K562 (cell line): ENCODE results near the gene PRDM1. TPM values are rescaled to one million over a fixed set of nuclear protein-coding genes. Genes with fewer than 3 reads are reported as not detected.
A peak's percentile ranks its signal among the peaks of the same experiment; 100 is the strongest.

ENCODE experiments used
- ATAC-seq: fragments of 200-7000 bp; cut with Tn5 transposase; 3 replicates; pipeline ENCODE4 v1.9.1; 2020; ENCODE audit warnings: moderate library complexity
- BruUV-seq: library from RNA; stranded (reverse); fragments of 400-500 nt; replicated peaks from 2 replicates; lab custom pipeline; 2021; lab: Mats Ljungman, UMichigan
- CTCF ChIA-PET: fragments of 300-600 bp; formaldehyde crosslinking; extraction: SDS; loops from one replicate; lab custom pipeline; 2021; ENCODE audit warnings: low intra/inter-chr PET ratio; lab: Yijun Ruan, JAX
- POLR2A ChIA-PET: fragments of 300-600, 350-650 bp; sonication (Branson Sonifier 250); formaldehyde crosslinking; extraction: SDS; loops from one replicate; lab custom pipeline; 2021; ENCODE audit warnings: antibody characterized with exemption, inconsistent platforms; lab: Yijun Ruan, JAX
- DNase-seq, 4 experiments: peaks; one replicate each; pipeline versions ENCODE4 v3.0.0 to v3.0.0-alpha.2; 2011 to 2018; ENCODE audit warnings: low spot score in 3 of 4, mixed read lengths in 3 of 4; ENCODE audit errors: extremely low read depth in 1 of 4
- FAIRE-seq: peaks from 2 replicates; lab custom pipeline; 2011; peaks lifted over from hg19 to GRCh38; lab: Jason Lieb, UNC
- H2AFZ ChIP-seq: 2 replicates; pipeline ENCODE4 v1.6.0; 2011; ENCODE audit warnings: low read depth, low read length, control low read depth, inconsistent platforms
- H3K27ac ChIP-seq: fragments of 200-600 bp; 3 replicates; pipeline ENCODE4 v1.8.0; 2011; ENCODE audit warnings: low read depth, mild to moderate bottlenecking, control low read depth, inconsistent platforms, low read length, moderate library complexity, mixed read lengths; ENCODE audit errors: extremely low read depth
- H3K27me3 ChIP-seq, 2 experiments: fragments of 300-600 bp in 1 of 2; 2 replicates in 1 of 2; 3 replicates in 1 of 2; pipeline versions ENCODE4 v1.6.0 to v1.8.0; 2011; ENCODE audit warnings: inconsistent platforms in 2 of 2, low read length in 2 of 2, mild to moderate bottlenecking in 1 of 2, mixed read lengths in 1 of 2, moderate library complexity in 1 of 2; ENCODE audit not compliant: control insufficient read depth in 2 of 2, insufficient read depth in 2 of 2
- H3K36me3 ChIP-seq: fragments of 300-600 bp; 3 replicates; pipeline ENCODE4 v1.8.0; 2011; ENCODE audit warnings: mild to moderate bottlenecking, low read length, inconsistent platforms; ENCODE audit not compliant: control insufficient read depth, insufficient read depth
- H3K4me1 ChIP-seq, 2 experiments: fragments of 200-600 bp in 1 of 2; replicated peaks in 1 of 2; 2 replicates in 1 of 2; 3 replicates in 1 of 2; pipeline versions ENCODE4 v1.5.1 to v1.8.0; 2011; ENCODE audit warnings: inconsistent platforms in 2 of 2, low read length in 2 of 2, mild to moderate bottlenecking in 1 of 2, mixed read lengths in 1 of 2, moderate library complexity in 1 of 2; ENCODE audit not compliant: control insufficient read depth in 2 of 2, insufficient read depth in 2 of 2
- H3K4me2 ChIP-seq: 2 replicates; pipeline ENCODE4 v1.6.1; 2011; ENCODE audit warnings: low read length, control low read depth, inconsistent platforms, mixed read lengths; ENCODE audit not compliant: insufficient read depth
- H3K4me3 ChIP-seq: fragments of 200-600 bp; sonication (generic), shearing (Covaris generic); 2 replicates; pipeline ENCODE4 v1.5.1; 2016; ENCODE audit warnings: control low read depth, inconsistent platforms
- H3K79me2 ChIP-seq: fragments of 200-600 bp; 3 replicates; pipeline ENCODE4 v1.8.0; 2011; ENCODE audit warnings: low read length, inconsistent platforms; ENCODE audit not compliant: control insufficient read depth, insufficient read depth
- H3K9ac ChIP-seq, 2 experiments: 2 replicates each; pipeline versions ENCODE4 v1.6.0 to v1.6.1; 2011; ENCODE audit warnings: low read depth in 2 of 2, low read length in 2 of 2, control low read depth in 1 of 2, inconsistent platforms in 1 of 2, mild to moderate bottlenecking in 1 of 2, mixed read lengths in 1 of 2; ENCODE audit not compliant: insufficient read depth in 1 of 2
- H3K9me1 ChIP-seq: one replicate; pipeline ENCODE4 v1.6.0; 2011; ENCODE audit warnings: inconsistent platforms, mild to moderate bottlenecking, low read length, moderate library complexity; ENCODE audit not compliant: control insufficient read depth, insufficient read depth
- H3K9me3 ChIP-seq: replicated peaks from 2 replicates; pipeline ENCODE4 v1.5.1; 2011; ENCODE audit warnings: low read depth, low read length, inconsistent platforms; ENCODE audit not compliant: control insufficient read depth, insufficient read depth
- H4K20me1 ChIP-seq: replicated peaks from 2 replicates; pipeline ENCODE4 v1.6.1; 2011; ENCODE audit warnings: low read length, inconsistent platforms, mixed read lengths; ENCODE audit not compliant: control insufficient read depth, insufficient read depth
- CEBPB ChIP-seq: fragments of 450-650 bp; IDR thresholded peaks from 2 replicates; pipeline ENCODE4 v1.6.1; 2016; ENCODE audit warnings: missing genetic modification characterization, missing compliant biosample characterization
- CEBPG ChIP-seq, 3 experiments: fragments of 200-800 bp in 1 of 3; sonication (Bioruptor generic) in 1 of 3; sonication (generic) in 1 of 3; formaldehyde crosslinking in 1 of 3; IDR thresholded peaks in 2 of 3; conservative IDR thresholded peaks in 1 of 3; 2 replicates each; pipeline versions ENCODE4 v1.6.1 to v1.8.0; 2016 to 2022; ENCODE audit warnings: missing compliant biosample characterization in 2 of 3, missing genetic modification characterization in 2 of 3, mild to moderate bottlenecking in 1 of 3, missing genetic modification reagents in 1 of 3
- DACH1 ChIP-seq: fragments of 450-650 bp; IDR thresholded peaks from 2 replicates; pipeline ENCODE4 v1.6.1; 2018; ENCODE audit not compliant: partially characterized antibody
- EWSR1 ChIP-seq: fragments of 450-650 bp; IDR thresholded peaks from 2 replicates; pipeline ENCODE4 v1.6.1; 2018; ENCODE audit warnings: borderline replicate concordance, mild to moderate bottlenecking, low read depth, moderate library complexity; ENCODE audit not compliant: partially characterized antibody
- MED1 ChIP-seq: sonication (generic); formaldehyde crosslinking; IDR thresholded peaks from 2 replicates; pipeline ENCODE4 v1.8.1; 2023; ENCODE audit warnings: missing genetic modification reagents, borderline replicate concordance
- SIX5 ChIP-seq, 2 experiments: IDR thresholded peaks; 2 replicates each; pipeline ENCODE4 v1.6.1; 2011; ENCODE audit warnings: low read length in 2 of 2, borderline replicate concordance in 1 of 2, low read depth in 1 of 2, mild to moderate bottlenecking in 1 of 2, moderate library complexity in 1 of 2; ENCODE audit not compliant: insufficient read depth in 1 of 2
- WGBS: fragments of 100-300 bp; shearing (Covaris generic); methylation state at CpG from one replicate; pipeline ENCODE4 v1.1.6; 2016; ENCODE audit warnings: low coverage, mixed read lengths; ENCODE audit not compliant: insufficient coverage; ENCODE audit errors: missing lambda C conversion rate; 5-methylcytosine and 5-hydroxymethylcytosine counted together
- in situ Hi-C: fragments of 300-500 bp; cut with MboI; formaldehyde crosslinking; loops from 4 replicates; pipeline ENCODE4 v1.15.0; 2018; ENCODE audit warnings: inconsistent platforms, mixed read lengths
- intact Hi-C: fragments of 100-400 bp; cut with micrococcal nuclease; formaldehyde crosslinking; loops from 2 replicates; pipeline ENCODE4 v1.14.2; 2022
- polyA plus RNA-seq, 8 experiments: library from polyadenylated mRNA; depleted of rRNA in 4 of 8; stranded (reverse) in 5 of 8; unstranded in 3 of 8; fragments of >200 nt; fragmentation: Nextera tagmentation in 2 of 8; fragmentation: Illumina TruSeq in 1 of 8; extraction: Ambion mirVana in 2 of 8; extraction: Trizol in 1 of 8; gene quantifications; 2 replicates each; pipeline versions ENCODE4 v1.2.1 to v1.2.3, GENCODE V29; 2011 to 2014; ENCODE audit warnings: inconsistent platforms in 1 of 8, missing spikeins in 1 of 8
- total RNA-seq, 7 experiments: library from RNA; depleted of rRNA in 6 of 7; stranded (reverse); fragments of >200 nt in 6 of 7; fragmentation: Illumina TruSeq in 2 of 7; extraction: Trizol in 2 of 7; gene quantifications; 2 replicates each; pipeline versions ENCODE4 v1.2.1 to v1.2.3, GENCODE V29; 2011 to 2021; ENCODE audit warnings: low replicate concordance in 1 of 7
- TF ChIP-seq, protein P1 (sequence below): fragments of 200-400 bp; formaldehyde crosslinking; IDR thresholded peaks from 2 replicates; pipeline ENCODE4 v1.6.1; 2017; ENCODE audit warnings: mild to moderate bottlenecking, low read depth, low read length, moderate library complexity

Gene PRDM1
- total and polyA plus RNA-seq, 9 of the 15 experiments (the other 6 are each of a cell fraction or from before 2014, with no cell fraction given), result 0.09 to 0.89 (median 0.27) TPM

DNA sequence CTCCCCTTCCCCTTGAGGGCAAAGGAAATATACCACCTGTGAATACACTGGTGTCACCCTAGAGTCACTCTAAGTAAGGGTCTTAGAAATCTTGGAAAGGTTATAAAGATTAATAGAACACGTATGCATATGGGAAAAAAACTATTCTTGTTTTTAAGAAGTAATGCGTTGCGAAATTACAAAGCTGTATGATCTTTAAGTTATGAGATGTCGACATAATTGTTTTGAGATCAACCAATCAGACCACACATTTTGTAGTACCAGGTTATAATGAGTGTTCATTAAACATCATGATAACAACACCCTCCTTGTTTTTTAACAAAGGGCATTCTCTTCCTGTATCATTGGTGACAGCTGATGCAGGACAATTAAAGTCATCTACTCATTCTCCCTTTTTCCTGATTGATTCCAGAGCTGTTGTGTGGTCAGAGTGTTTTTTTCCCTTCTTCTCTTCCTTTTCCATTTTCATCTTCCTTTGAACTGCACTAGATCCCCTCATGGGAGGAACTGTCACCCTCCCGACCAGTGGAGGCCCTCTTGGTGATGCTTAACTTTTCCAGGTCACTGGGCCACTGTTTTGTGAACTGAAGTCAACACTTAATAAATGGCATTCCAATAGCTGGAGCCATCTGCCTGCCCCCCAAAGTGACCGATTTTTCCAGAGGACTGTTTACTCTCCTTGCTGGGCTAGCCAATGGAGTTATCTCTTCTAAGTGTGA is 37.0 kb downstream of the PRDM1 start:
- no peaks in the 10 kb centered on the region for H3K79me2 ChIP-seq
- no peak for DNase-seq
- no peaks in the 10 kb centered on the region for H3K27me3 ChIP-seq
- ChIA-PET POLR2A (interaction anchor here (0.9 kb wide), 1 partner anchor 12 kb away, joined by 3 read pairs; no protein-coding TSS in a partner anchor), CTCF (no interaction called here)
- no peaks in the 10 kb centered on the region for H3K9me3 ChIP-seq
- no peak overlapping the region for H3K4me2 ChIP-seq
- peaks cover 16 to 25% of the 10 kb centered on the region in 2 experiments; a peak in 4 of 5 replicates for H3K4me1 ChIP-seq
- TF ChIP-seq, protein P1, sequence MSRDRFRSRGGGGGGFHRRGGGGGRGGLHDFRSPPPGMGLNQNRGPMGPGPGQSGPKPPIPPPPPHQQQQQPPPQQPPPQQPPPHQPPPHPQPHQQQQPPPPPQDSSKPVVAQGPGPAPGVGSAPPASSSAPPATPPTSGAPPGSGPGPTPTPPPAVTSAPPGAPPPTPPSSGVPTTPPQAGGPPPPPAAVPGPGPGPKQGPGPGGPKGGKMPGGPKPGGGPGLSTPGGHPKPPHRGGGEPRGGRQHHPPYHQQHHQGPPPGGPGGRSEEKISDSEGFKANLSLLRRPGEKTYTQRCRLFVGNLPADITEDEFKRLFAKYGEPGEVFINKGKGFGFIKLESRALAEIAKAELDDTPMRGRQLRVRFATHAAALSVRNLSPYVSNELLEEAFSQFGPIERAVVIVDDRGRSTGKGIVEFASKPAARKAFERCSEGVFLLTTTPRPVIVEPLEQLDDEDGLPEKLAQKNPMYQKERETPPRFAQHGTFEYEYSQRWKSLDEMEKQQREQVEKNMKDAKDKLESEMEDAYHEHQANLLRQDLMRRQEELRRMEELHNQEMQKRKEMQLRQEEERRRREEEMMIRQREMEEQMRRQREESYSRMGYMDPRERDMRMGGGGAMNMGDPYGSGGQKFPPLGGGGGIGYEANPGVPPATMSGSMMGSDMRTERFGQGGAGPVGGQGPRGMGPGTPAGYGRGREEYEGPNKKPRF, result no peak
- TF ChIP-seq MED1 (CRISPR knock-in tag), result no peak
- TF ChIP-seq EWSR1, result no peak
- no peak for TF ChIP-seq CEBPG (CRISPR knock-in tag; IDR thresholded peaks at IDR 0.05)
- peak; percentile 58 to 59; a peak in 3 of 4 replicates for TF ChIP-seq CEBPG (tag; conservative IDR thresholded peaks at IDR 0.05 in 1 of 2, IDR thresholded peaks at IDR 0.05 in 1 of 2)
- TF ChIP-seq DACH1, result no peak
- peak; percentile 90 for TF ChIP-seq CEBPB (tag)
- no peak for TF ChIP-seq SIX5 (IDR thresholded peaks at IDR 0.05; ENCODE audit: borderline replicate concordance in 1 of 2, insufficient read depth in 1 of 2, low read depth in 1 of 2, low read length in 2 of 2)
- in situ Hi-C loops (no loop called here), intact Hi-C loops (no loop called here)
- H3K36me3 ChIP-seq, result no peaks in the 10 kb centered on the region
- no peaks in the 10 kb centered on the region for H4K20me1 ChIP-seq
- H3K4me3 ChIP-seq, result no peak overlapping the region
- H2AFZ ChIP-seq, result 0 out of 2 replicates have a peak overlapping the region, but pooled peaks have one; percentile 56
- no peak overlapping the region for H3K9ac ChIP-seq
- H3K9me1 ChIP-seq, result no peaks in the 10 kb centered on the region
- ATAC-seq, result no peak
- BruUV-seq, result no TSS peak
- H3K27ac ChIP-seq, result no peak overlapping the region
- 67% methylated on average over 6 of the region's 6 CpGs for WGBS
- no peak for FAIRE-seq
